ENCODE data around the gene ASXL2.

DNA sequence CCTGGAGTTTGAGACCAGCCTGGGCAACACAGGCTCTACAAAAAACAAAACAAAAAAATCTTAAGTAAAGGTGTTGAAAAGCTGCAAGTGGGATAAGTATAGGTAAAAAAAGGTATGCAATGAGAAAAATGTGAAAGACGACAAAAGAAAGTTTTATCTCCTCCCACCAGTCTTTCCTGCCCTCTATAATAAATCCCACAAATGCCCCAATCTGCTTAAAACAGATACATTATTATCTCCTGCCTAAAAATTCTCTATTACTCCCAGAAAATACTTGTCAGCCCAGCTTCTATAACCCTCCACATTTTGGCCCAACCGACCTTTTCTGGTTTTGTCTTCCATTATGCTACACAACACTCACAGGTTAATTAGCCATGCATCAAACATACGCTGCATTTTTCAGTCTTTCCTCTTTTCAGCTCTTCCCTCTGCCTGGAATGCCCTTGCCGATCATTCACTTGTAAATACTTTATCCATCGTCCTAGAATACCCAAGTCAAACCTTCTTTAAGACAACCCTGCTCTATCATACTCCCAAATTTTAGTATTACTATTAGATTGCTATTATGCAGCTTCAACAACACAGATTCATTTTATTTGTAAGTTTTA, 10.8 kb downstream of the ASXL2 start:
- no peak for TF ChIP-seq SUZ12 (IDR thresholded peaks at IDR 0.05)
- no peak for TF ChIP-seq FOXA1 (IDR thresholded peaks at IDR 0.05)
- no peak for TF ChIP-seq ZNF384 (IDR thresholded peaks at IDR 0.05)
- TF ChIP-seq NFRKB (IDR thresholded peaks at IDR 0.05) = no peak
- TF ChIP-seq SP1 (IDR thresholded peaks at IDR 0.05) = no peak
- TF ChIP-seq CTBP1 (IDR thresholded peaks at IDR 0.05; ENCODE audit: borderline replicate concordance) = no peak
- TF ChIP-seq HDGF (IDR thresholded peaks at IDR 0.05; ENCODE audit: borderline replicate concordance) = no peak
- TF ChIP-seq FOXM1 (IDR thresholded peaks at IDR 0.05; ENCODE audit: borderline replicate concordance) = no peak
